ENCODE results near the gene NUTM1.

NUTM1 gene

DNA sequence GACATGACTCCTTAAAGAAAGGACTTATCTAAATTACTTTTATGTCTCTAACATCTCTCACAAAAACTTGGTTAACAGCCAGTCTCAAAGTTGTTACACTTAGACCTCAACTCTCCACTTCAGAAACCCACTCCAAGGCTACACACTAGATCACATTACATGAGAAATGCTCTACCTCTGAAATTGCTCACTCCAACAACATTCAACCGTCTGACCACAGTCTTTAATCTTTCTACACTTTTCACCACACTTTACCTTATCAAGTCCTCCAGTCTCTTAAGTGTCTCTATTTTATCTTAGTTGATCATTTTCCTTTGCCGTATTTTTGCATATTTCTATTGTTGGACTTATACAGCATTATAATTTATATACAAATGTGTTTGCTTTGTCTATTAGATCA lies 11.3 kb upstream of the NUTM1 start:
- CTCF ChIA-PET, result no interaction called here
- Histone ChIP-seq H3K36me3 (ENCODE audit: control insufficient read depth in 2 of 2, insufficient read depth in 1 of 2, low read length in 2 of 2) (no peaks in the 10 kb centered on the region), H3K4me1 (ENCODE audit: control insufficient read depth, insufficient read depth, low read length) (no peaks in the 10 kb centered on the region), H3K4me3 (ENCODE audit: low read depth, low read length) (no peak overlapping the region), H3K27ac (ENCODE audit: extremely low read depth, low read depth, low read length) (no peak overlapping the region), H3K9me3 (ENCODE audit: control insufficient read depth, insufficient read depth, low read depth, low read length) (no peaks in the 10 kb centered on the region)
- POLR2A ChIA-PET, result no interaction called here
- TF ChIP-seq FEZF1 (tag by site-specific recombination; IDR thresholded peaks at IDR 0.05) (peak; percentile 68), ZNF114 (tag by site-specific recombination; IDR thresholded peaks at IDR 0.05) (no peak), ZNF366 (tag by site-specific recombination; conservative IDR thresholded peaks at IDR 0.05) (no peak), SETDB1 (IDR thresholded peaks at IDR 0.05; ENCODE audit: insufficient read length, low read length) (no peak), OSR2 (tag by site-specific recombination; IDR thresholded peaks at IDR 0.05) (peak; percentile 48; the same call in 1 of the 2 replicates), ZFP37 (tag by site-specific recombination; IDR thresholded peaks at IDR 0.05) (0 out of 2 replicates have a peak, but pooled peaks have one; percentile 44), ZNF146 (tag by site-specific recombination; IDR thresholded peaks at IDR 0.05) (no peak), HOXD13 (CRISPR knock-in tag; IDR thresholded peaks at IDR 0.05; ENCODE audit: borderline replicate concordance) (no peak)
- TF ChIP-seq, protein P1, sequence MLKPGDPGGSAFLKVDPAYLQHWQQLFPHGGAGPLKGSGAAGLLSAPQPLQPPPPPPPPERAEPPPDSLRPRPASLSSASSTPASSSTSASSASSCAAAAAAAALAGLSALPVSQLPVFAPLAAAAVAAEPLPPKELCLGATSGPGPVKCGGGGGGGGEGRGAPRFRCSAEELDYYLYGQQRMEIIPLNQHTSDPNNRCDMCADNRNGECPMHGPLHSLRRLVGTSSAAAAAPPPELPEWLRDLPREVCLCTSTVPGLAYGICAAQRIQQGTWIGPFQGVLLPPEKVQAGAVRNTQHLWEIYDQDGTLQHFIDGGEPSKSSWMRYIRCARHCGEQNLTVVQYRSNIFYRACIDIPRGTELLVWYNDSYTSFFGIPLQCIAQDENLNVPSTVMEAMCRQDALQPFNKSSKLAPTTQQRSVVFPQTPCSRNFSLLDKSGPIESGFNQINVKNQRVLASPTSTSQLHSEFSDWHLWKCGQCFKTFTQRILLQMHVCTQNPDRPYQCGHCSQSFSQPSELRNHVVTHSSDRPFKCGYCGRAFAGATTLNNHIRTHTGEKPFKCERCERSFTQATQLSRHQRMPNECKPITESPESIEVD (tag by site-specific recombination; IDR thresholded peaks at IDR 0.05), result peak; percentile 45; the same call in 1 of the 2 replicates
- TF ChIP-seq, protein P2, sequence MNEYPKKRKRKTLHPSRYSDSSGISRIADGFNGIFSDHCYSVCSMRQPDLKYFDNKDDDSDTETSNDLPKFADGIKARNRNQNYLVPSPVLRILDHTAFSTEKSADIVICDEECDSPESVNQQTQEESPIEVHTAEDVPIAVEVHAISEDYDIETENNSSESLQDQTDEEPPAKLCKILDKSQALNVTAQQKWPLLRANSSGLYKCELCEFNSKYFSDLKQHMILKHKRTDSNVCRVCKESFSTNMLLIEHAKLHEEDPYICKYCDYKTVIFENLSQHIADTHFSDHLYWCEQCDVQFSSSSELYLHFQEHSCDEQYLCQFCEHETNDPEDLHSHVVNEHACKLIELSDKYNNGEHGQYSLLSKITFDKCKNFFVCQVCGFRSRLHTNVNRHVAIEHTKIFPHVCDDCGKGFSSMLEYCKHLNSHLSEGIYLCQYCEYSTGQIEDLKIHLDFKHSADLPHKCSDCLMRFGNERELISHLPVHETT (tag by site-specific recombination; IDR thresholded peaks at IDR 0.05), result no peak
- TF ChIP-seq, protein P3, sequence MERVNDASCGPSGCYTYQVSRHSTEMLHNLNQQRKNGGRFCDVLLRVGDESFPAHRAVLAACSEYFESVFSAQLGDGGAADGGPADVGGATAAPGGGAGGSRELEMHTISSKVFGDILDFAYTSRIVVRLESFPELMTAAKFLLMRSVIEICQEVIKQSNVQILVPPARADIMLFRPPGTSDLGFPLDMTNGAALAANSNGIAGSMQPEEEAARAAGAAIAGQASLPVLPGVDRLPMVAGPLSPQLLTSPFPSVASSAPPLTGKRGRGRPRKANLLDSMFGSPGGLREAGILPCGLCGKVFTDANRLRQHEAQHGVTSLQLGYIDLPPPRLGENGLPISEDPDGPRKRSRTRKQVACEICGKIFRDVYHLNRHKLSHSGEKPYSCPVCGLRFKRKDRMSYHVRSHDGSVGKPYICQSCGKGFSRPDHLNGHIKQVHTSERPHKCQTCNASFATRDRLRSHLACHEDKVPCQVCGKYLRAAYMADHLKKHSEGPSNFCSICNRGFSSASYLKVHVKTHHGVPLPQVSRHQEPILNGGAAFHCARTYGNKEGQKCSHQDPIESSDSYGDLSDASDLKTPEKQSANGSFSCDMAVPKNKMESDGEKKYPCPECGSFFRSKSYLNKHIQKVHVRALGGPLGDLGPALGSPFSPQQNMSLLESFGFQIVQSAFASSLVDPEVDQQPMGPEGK (tag by site-specific recombination; IDR thresholded peaks at IDR 0.05), result no peak

DNA sequence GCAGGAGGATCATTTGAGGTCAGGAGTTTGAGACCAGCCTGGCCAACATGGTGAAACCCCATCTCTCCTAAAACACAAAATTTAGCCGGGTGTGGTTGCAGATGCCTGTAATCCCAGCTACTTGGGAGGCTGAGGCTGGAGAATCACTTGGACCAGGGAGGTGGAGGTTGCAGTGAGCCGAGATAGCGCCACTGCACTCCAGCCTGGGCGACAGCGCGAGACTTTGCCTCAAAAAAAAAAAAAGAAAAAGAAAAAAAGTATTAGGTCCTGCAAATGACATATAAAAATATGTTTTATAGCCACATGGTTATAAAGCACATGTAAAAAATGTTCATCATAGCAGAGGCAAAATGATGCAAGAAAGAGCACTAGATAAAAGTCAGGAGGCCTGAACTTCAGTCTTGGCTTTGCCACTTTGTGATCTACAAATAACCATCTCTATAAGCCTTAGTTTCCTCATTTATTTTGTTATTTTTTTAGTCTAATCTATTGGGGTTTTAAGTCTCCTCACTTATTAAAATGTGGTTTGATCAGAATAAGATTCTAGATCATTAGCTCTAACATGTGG lies 10.5 kb upstream of the NUTM1 start:
- Histone ChIP-seq H3K36me3 (ENCODE audit: control insufficient read depth in 2 of 2, insufficient read depth in 1 of 2, low read length in 2 of 2) (no peaks in the 10 kb centered on the region), H3K27ac (ENCODE audit: extremely low read depth, low read depth, low read length) (no peak overlapping the region)
- POLR2A ChIA-PET, result no interaction called here

More for the DNA sequence above, 10.5 kb upstream of the NUTM1 start:
- TF ChIP-seq ZNF747 (tag by site-specific recombination; IDR thresholded peaks at IDR 0.05) (no peak), ZNF664 (tag by site-specific recombination; IDR thresholded peaks at IDR 0.05) (no peak), ZNF138 (tag by site-specific recombination; IDR thresholded peaks at IDR 0.05; ENCODE audit: borderline replicate concordance) (no peak), ZNF677 (tag by site-specific recombination; IDR thresholded peaks at IDR 0.05) (no peak), ZNF404 (tag by site-specific recombination; IDR thresholded peaks at IDR 0.05) (no peak), ZNF23 (tag by site-specific recombination; IDR thresholded peaks at IDR 0.05; ENCODE audit: borderline replicate concordance) (no peak), TRIM28 (IDR thresholded peaks at IDR 0.05; ENCODE audit: borderline replicate concordance, low read length) (no peak), ZBTB48 (tag by site-specific recombination; IDR thresholded peaks at IDR 0.05) (no peak), ZNF24 (tag by site-specific recombination; IDR thresholded peaks at IDR 0.05) (no peak), ZNF530 (tag by site-specific recombination; IDR thresholded peaks at IDR 0.05; ENCODE audit: low read depth) (no peak), ZBTB1 (tag by site-specific recombination; IDR thresholded peaks at IDR 0.05) (no peak), RBAK (tag by site-specific recombination; IDR thresholded peaks at IDR 0.05) (no peak)
- TF ChIP-seq, protein P4, sequence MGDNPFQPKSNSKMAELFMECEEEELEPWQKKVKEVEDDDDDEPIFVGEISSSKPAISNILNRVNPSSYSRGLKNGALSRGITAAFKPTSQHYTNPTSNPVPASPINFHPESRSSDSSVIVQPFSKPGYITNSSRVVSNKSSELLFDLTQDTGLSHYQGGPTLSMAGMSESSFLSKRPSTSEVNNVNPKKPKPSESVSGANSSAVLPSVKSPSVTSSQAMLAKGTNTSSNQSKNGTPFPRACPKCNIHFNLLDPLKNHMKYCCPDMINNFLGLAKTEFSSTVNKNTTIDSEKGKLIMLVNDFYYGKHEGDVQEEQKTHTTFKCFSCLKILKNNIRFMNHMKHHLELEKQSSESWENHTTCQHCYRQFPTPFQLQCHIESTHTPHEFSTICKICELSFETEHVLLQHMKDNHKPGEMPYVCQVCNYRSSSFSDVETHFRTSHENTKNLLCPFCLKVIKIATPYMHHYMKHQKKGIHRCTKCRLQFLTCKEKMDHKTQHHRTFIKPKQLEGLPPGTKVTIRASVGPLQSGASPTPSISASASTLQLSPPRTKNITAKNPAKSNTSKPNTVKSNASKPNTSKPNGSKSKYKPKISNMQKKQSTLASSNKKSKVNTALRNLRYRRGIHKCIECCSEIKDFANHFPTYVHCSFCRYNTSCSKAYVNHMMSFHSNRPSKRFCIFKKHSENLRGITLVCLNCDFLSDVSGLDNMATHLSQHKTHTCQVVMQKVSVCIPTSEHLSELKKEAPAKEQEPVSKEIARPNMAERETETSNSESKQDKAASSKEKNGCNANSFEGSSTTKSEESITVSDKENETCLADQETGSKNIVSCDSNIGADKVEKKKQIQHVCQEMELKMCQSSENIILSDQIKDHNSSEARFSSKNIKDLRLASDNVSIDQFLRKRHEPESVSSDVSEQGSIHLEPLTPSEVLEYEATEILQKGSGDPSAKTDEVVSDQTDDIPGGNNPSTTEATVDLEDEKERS (tag by site-specific recombination; IDR thresholded peaks at IDR 0.05), result no peak
- Histone ChIP-seq H3K9me3 (ENCODE audit: control insufficient read depth, insufficient read depth, low read depth, low read length) (no peaks in the 10 kb centered on the region), H3K4me3 (ENCODE audit: low read depth, low read length) (no peak overlapping the region), H3K4me1 (ENCODE audit: control insufficient read depth, insufficient read depth, low read length) (no peaks in the 10 kb centered on the region)
- CTCF ChIA-PET, result interaction anchor here (1.0 kb wide), 1 partner anchor 35 kb away, joined by 3 read pairs; no protein-coding TSS in a partner anchor
